ENCODE data around the gene WWOX. TPM values are rescaled to one million over a fixed set of nuclear protein-coding genes. Genes with fewer than 3 reads are reported as not detected.

WWOX gene
- total and polyA plus RNA-seq, 10 donors, result 5.9 to 90.3 (median 26.4) TPM

GRCh38 chr16:78506367-78507193 lies 407.1 kb downstream of the WWOX start:
- intact Hi-C loops (cut with DNase I; ENCODE audit: low total_unique reads), result no loop called here
- Histone ChIP-seq H3K9me3 (no peaks in the 10 kb centered on the region), H3K27me3 (replicated peaks in 1 of 7) (no peaks in the 10 kb centered on the region), H3K4me3 (peak overlapping the region in 1 of 8 donors; percentile 15), H3K4me1 (peaks cover 0 to 21% (median 2%) of the 10 kb centered on the region in 6 donors), H3K36me3 (no peaks in the 10 kb centered on the region), H3K27ac (peak overlapping the region in 6 of 8 donors; percentile 24 to 62 (median 42))
- 82 to 91% (median 89%) methylated on average over 11 of the region's 11 CpGs for WGBS, 5 donors
- TF ChIP-seq CTCF (IDR thresholded peaks at IDR 0.05 in 8 of 11, conservative IDR thresholded peaks at IDR 0.05 in 3 of 11) (no peak), POLR2A (IDR thresholded peaks at IDR 0.05) (no peak), POLR2AphosphoS5 (IDR thresholded peaks at IDR 0.05) (no peak)
- DNase-seq, result no peak

GRCh38 chr16:78507576-78507975 lies 408.1 kb downstream of the WWOX start:
- no peaks in the 10 kb centered on the region for H3K9me3 ChIP-seq
- no peak overlapping the region for H3K27ac ChIP-seq
- peaks cover 0 to 21% (median 2%) of the 10 kb centered on the region in 6 donors for H3K4me1 ChIP-seq
- intact Hi-C loops (cut with DNase I; ENCODE audit: low total_unique reads), result no loop called here
- H3K27me3 ChIP-seq (replicated peaks in 1 of 7), result no peaks in the 10 kb centered on the region
- no peaks in the 10 kb centered on the region for H3K36me3 ChIP-seq
- TF ChIP-seq POLR2A (IDR thresholded peaks at IDR 0.05) (no peak), CTCF (IDR thresholded peaks at IDR 0.05 in 8 of 11, conservative IDR thresholded peaks at IDR 0.05 in 3 of 11) (no peak), POLR2AphosphoS5 (IDR thresholded peaks at IDR 0.05) (no peak)
- no peak overlapping the region for H3K4me3 ChIP-seq
- DNase-seq, result no peak
- WGBS, 5 donors, result 88 to 96% (median 93%) methylated on average over 12 of the region's 12 CpGs

GRCh38 chr16:78509965-78510364 lies 410.5 kb downstream of the WWOX start:
- H3K4me3 ChIP-seq, result no peak overlapping the region
- H3K9me3 ChIP-seq, result no peaks in the 10 kb centered on the region
- intact Hi-C loops (cut with DNase I; ENCODE audit: low total_unique reads), result no loop called here
- H3K4me1 ChIP-seq, result peaks cover 0 to 6% (median 0%) of the 10 kb centered on the region in 6 donors
- WGBS, 5 donors, result 82 to 88% (median 87%) methylated on average over 7 of the region's 7 CpGs
- no peak overlapping the region for H3K27ac ChIP-seq
- DNase-seq, result no peak
- no peaks in the 10 kb centered on the region for H3K36me3 ChIP-seq
- no peak for TF ChIP-seq CTCF (IDR thresholded peaks at IDR 0.05 in 8 of 11, conservative IDR thresholded peaks at IDR 0.05 in 3 of 11)
- TF ChIP-seq POLR2A (IDR thresholded peaks at IDR 0.05), result no peak
- no peak for TF ChIP-seq POLR2AphosphoS5 (IDR thresholded peaks at IDR 0.05)
- H3K27me3 ChIP-seq (replicated peaks in 1 of 7), result no peaks in the 10 kb centered on the region

- no peak for DNase-seq
- no peak overlapping the region for H3K27ac ChIP-seq
- intact Hi-C loops (cut with DNase I; ENCODE audit: low total_unique reads), result no loop called here
- H3K4me3 ChIP-seq, result no peak overlapping the region
- H3K27me3 ChIP-seq (replicated peaks in 1 of 7), result no peaks in the 10 kb centered on the region
- peaks cover 0 to under 1% (median 0%) of the 10 kb centered on the region in 6 donors for H3K4me1 ChIP-seq
- TF ChIP-seq POLR2AphosphoS5 (IDR thresholded peaks at IDR 0.05) (no peak), POLR2A (IDR thresholded peaks at IDR 0.05) (no peak), CTCF (IDR thresholded peaks at IDR 0.05 in 8 of 11, conservative IDR thresholded peaks at IDR 0.05 in 3 of 11) (no peak)
- H3K36me3 ChIP-seq, result no peaks in the 10 kb centered on the region
- H3K9me3 ChIP-seq, result no peaks in the 10 kb centered on the region
- 92 to 100% (median 93%) methylated on average over 4 of the region's 4 CpGs for WGBS, 5 donors
Measured at GRCh38 chr16:78510496-78510895, 411.0 kb downstream of the WWOX start.
